GM18873 (cell line): ENCODE measurements around the gene ANKMY1.
"Not testable (repeated sequence)": the region's sequence is repeated elsewhere in the genome, so short reads cannot be mapped to it uniquely, and the experiment has no call there.

Experiments
- ATAC-seq: cut with Tn5 transposase; IDR thresholded peaks from one replicate; pipeline ENCODE4 v1.9.1; 2021; ENCODE audit warnings: mild to moderate bottlenecking, moderate library complexity, moderate number of reproducible peaks; ENCODE audit not compliant: unreplicated experiment, low FRiP score

ANKMY1 gene

GRCh38 chr2:240556553-240557100 is 1.2 kb downstream of the ANKMY1 start:
- no peak for ATAC-seq

DNA sequence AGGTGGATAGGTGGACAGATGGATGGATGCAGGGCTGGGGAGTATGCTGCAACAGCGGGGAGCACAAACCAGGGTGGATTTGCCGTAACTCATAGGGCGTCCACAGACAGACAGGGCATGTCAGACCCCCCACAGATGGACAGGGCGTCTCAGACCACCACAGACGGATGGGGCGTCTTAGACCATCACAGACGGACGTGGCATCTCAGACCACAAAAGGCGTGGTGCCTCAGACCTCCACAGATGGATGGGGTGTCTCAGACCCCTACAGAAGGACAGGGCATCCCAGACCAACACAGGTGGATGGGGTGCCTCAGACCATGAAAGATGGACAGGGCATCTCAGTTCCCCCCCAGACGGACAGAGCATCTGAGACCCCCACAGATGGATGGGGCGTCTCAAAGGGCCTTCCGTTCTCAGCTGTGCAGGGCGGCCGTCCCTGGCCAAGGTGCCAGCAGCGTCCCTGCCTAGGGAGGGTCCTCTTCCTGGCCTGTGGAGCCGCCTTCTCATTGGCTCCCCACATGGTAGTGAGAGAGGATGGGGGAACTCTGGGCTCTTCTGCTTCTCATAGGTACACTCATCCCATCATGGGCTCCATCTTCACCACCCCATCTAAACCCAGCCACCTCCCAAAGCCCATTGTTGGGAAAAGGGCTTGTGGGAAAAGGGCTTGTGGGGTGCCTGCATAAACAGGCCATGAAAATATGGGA is 2.1 kb downstream of the ANKMY1 start:
- ATAC-seq, result no peak

- no peak for ATAC-seq
Measured at GRCh38 chr2:240554767-240555493, 2.9 kb downstream of the ANKMY1 start.

DNA sequence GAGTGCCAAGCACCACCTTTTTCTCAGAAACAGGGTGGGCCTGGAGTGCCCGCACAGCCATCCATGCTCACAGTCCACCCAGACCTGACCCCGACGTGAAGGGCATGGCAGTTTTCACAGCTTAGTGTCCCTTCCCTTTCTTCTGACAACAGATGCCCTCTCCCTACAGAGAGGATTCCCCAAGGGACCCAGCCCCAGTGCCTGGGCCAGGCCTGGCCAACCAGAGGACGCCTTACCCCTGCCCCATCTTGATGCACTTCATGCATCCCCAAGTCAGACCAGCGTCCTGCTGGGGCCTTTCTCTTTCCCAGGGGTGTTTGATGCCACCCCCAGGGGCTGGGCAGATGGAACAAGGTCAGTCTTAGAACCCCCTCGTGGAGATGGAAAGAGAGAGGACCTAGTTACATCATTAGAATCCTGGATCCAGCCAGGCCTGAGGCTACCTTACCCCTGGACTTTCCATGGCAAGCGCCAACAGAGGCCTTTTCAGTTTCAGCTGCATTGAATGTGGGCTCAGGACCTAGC is 3.8 kb downstream of the ANKMY1 start:
- ATAC-seq, result no peak

- ATAC-seq, result no peak
Measured at GRCh38 chr2:240551811-240552210, 6.0 kb downstream of the ANKMY1 start.

DNA sequence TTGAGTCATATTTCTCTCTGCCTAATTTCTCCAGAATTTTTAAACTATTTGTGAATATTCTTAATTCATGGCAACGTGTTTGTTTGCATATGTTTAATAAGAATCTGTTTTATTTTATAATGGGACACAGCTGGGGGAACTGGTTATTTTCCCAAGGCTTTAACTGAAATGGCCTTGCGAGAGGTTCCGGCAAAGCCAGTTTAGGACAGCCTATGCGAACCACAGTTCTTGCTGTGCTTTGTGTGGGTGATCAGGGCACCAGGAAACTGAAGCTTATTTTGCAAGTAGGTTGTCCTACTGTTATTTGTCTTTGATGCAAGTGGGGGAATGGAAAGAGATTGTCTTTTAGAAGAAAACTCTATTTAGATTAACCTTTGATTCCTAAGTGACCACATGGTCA is 6.5 kb downstream of the ANKMY1 start:
- ATAC-seq, result no peak

DNA sequence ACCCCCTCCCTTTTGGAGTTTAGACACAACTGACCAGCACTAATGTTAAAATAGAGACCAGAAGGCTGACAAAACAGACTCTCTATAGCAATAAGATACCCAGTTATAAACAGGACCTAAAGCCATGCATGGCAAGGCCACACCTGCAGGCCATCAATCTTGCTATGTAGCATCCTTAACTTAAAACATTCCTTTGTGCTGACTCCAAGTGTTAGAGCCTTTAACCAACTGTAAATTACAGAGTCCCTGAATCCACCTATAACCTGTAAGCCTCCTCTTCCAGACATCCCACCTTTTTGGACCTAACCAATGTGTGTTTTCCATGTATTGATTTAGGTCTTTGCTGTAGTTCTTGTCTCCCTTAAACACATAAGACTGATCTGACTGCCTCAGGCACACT is 17.9 kb downstream of the ANKMY1 start:
- no peak for ATAC-seq

GRCh38 chr2:240539101-240539500 is 18.7 kb downstream of the ANKMY1 start:
- ATAC-seq, result not testable (repeated sequence)

DNA sequence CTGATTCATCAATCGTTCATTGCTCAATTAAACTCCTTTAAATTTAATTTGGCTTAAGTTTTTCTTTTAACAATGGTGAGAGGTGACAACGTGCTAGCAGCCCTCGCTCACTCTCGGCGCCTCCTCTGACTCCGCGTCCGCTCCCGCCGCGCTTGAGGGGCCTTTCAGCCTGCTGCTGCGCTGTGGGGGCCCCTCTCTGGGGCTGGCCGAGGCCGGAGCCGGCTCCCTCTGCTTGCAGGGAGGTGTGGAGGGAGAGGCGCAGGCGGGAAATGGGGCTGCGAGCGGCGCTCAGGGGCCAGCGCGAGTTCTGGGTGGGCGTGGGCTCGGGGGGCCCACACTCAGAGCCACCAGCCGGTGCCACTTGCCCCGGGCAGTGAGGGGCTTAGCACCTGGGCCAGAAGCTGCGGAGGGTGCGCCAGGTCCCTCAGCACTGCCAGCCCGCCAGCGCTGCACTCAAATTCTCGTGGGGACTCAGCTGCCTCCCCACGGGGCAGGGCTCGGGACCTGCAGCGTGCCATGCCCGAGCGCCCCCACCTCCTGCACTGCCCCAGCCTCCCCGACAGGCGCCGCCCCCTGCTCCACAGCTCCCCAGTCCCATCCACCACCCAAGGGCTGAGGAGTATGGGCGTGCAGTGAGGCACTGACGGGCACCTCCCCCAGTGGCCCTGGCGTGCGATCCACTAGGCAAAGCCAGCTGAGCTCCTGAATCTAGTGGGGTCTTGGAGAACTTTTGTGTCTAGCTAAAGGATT is 19.6 kb downstream of the ANKMY1 start:
- no peak for ATAC-seq

DNA sequence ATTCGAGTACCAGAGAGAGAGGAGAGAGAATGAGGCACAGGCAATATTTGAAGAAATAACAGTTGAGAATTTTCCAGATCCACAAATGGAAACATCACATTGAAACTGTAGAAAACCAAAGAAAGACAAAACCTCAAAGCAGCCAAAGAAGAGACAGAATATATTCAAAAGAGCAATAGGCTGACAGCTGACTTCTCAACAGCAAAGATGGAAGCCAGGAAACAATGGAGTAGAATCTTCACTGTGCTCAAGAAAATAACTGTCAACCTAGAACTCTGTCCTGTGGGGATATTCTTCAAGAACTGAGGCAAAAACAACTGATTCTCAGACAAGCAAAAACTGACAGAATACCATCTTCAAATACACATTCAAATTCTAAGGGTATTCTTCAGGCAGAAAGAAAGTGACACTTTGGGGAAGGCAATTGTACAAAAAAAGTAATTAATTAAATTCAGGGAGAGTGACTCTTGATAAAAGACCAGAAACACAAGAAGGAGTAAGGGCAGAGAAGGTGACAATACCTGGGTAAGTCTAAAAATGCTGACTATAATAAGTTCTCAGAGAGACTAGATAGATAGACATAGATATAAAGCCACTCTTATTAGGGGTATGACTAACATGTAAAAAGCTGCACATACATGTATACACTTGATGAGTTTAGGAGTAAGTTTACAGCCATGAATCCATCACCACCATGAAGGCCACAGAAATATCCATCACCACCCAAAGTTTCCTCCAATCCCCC is 25.6 kb downstream of the ANKMY1 start:
- ATAC-seq, result no peak

DNA sequence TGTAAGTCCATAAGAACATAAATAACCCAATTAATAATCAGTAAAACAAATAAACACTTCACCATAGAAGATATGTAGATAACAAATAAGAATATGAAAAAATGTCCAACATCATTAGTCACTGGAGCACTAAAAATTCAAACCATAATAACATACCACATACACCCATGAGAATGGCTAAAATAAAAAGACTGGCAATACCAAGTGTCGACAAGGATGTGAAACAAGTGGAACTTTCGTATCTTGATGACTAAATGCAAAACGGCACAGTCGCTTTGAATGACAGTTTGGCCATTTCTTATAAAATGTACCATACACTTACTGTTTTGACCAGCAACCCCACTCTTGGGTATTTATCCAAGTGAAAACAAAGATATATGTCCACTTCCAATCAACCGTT is 26.8 kb downstream of the ANKMY1 start:
- no peak for ATAC-seq

- no peak for ATAC-seq
Measured at GRCh38 chr2:240530181-240530580, 27.6 kb downstream of the ANKMY1 start.

GRCh38 chr2:240529344-240529999 is 28.3 kb downstream of the ANKMY1 start:
- no peak for ATAC-seq

GRCh38 chr2:240528406-240529040 is 29.3 kb downstream of the ANKMY1 start:
- ATAC-seq, result no peak

GRCh38 chr2:240527153-240527750 is 30.5 kb downstream of the ANKMY1 start:
- no peak for ATAC-seq

GRCh38 chr2:240526521-240526920 is 31.3 kb downstream of the ANKMY1 start:
- no peak for ATAC-seq

GRCh38 chr2:240525802-240526201 is 32.0 kb downstream of the ANKMY1 start:
- ATAC-seq, result no peak

DNA sequence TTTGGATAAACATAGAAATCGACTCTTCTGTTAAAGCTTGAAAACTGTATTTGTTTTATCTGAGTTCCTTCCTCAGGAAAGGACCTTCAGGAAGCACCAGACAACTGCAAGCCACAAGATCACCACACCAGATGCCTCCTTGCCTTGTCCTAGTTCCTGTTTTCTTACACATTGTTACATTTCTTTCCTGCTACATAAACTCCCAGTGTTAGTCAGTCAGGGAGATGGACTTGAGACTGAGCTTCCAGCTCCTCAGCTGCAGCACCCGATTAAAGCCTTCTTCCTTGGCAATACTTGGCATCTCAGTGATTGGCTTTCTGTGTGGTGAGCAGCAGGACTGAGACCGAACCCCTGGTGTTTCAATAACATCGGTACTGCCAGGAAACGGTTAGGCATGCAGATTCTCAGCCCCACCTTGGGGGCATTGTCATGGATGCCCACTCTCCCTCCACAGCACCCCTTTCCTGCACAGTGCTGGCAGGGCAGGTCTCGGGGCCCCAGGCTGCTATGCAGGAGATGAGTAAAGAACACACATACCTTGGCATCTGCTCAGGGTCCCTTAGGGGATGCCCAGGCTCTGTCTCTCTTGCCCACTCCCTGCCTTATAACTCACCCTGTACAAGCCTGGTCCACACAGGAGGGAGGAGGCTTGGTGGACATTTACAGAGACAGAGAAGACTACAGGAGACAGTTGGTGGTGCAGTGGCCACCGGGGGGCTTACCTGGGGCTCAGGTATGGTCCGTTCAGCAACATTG is 32.6 kb downstream of the ANKMY1 start:
- no peak for ATAC-seq
